Gastroesophageal sphincter (tissue), 3 donors: Measurements from ENCODE around the gene CPO.

Experiments
- CTCF ChIP-seq, 4 experiments: fragments of 200-600 bp in 2 of 4; fragments of 450-650 bp in 2 of 4; sonication (generic) in 1 of 4; IDR thresholded peaks; one replicate each; pipeline ENCODE4 v1.5.1; 2017 to 2019; ENCODE audit warnings: antibody characterized with exemption in 4 of 4, mild to moderate bottlenecking in 2 of 4, moderate library complexity in 2 of 4
- POLR2A ChIP-seq, 2 donors: fragments of 450-650 bp; IDR thresholded peaks; one replicate each; pipeline ENCODE4 v1.6.1; 2017; ENCODE audit warnings: antibody characterized with exemption in 2 of 2, mild to moderate bottlenecking in 2 of 2, moderate library complexity in 1 of 2
- POLR2AphosphoS5 ChIP-seq: sonication (generic); formaldehyde crosslinking; IDR thresholded peaks from one replicate; pipeline ENCODE4 v1.6.1; 2017; ENCODE audit warnings: antibody characterized with exemption

DNA sequence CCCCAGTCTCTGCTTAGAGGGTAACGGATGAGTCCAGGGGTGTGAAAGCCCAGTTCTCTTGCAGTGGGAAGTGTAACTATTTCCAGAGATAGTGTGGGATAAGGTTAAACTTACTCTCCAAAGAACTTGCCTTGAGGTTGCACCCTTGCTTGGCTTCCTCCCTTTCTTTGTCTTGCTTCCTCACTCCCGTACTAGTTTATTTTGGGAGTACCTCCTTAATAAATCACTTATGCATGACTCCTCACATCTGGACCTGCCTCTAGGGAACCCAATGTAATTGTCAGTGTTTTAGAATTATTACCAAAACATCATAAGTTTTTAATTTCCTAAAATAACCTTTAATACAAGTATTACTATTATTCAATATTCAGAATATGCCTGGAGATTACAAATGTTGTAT, 35.2 kb downstream of the CPO start:
- no peak for TF ChIP-seq CTCF (IDR thresholded peaks at IDR 0.05)
- TF ChIP-seq POLR2AphosphoS5: no peak
- TF ChIP-seq POLR2A (IDR thresholded peaks at IDR 0.05): no peak
